SK-N-MC (cell line): Measurements from ENCODE around the gene ASB2.

Experiments
- EZH2 ChIP-seq: fragments of 200-600 bp; sonication (generic); IDR thresholded peaks from one replicate; pipeline ENCODE4 v1.6.1; 2017; ENCODE audit warnings: antibody characterized with exemption
- FOXP2 ChIP-seq: optimal IDR thresholded peaks from 2 replicates; pipeline ENCODE3; 2011; ENCODE audit warnings: mild to moderate bottlenecking, moderate library complexity; ENCODE audit not compliant: insufficient read depth; ENCODE audit errors: extremely low read length, control extremely low read depth
- POLR2AphosphoS5 ChIP-seq: IDR thresholded peaks from 2 replicates; pipeline ENCODE4 v1.6.1; 2012; ENCODE audit warnings: mild to moderate bottlenecking, low read depth, low read length, borderline replicate concordance

DNA sequence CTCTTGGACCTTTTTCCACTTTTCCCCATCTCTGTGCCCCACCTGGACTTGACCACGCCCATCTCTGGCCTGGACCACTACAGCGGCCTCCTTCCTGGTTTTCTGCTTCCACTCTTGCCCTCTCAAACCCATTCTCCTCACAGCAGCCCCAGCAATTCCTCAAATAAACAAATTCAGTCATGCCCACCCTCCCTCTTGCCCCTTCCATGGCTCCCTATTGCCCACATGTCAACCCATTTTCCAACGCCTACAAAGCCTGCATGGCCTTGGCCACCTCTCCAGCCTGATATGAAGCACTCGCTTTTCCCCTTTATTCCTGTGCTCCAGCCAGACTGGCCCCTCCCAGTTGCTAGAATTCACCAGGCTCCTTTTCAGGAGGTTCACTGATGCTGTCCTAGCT is 43.9 kb upstream of the ASB2 start:
- TF ChIP-seq POLR2AphosphoS5: no peak
- TF ChIP-seq EZH2: no peak
- TF ChIP-seq FOXP2: no peak
